Gastroesophageal sphincter (tissue), 3 donors: ENCODE results near the gene ANO10.

Experiments used
- CTCF ChIP-seq, 4 experiments: fragments of 200-600 bp in 2 of 4; fragments of 450-650 bp in 2 of 4; sonication (generic) in 1 of 4; IDR thresholded peaks; one replicate each; pipeline ENCODE4 v1.5.1; 2017 to 2019; ENCODE audit warnings: antibody characterized with exemption in 4 of 4, mild to moderate bottlenecking in 2 of 4, moderate library complexity in 2 of 4
- EP300 ChIP-seq: sonication (generic); formaldehyde crosslinking; IDR thresholded peaks from one replicate; pipeline ENCODE4 v1.6.1; 2017; ENCODE audit warnings: antibody characterized with exemption, mild to moderate bottlenecking
- POLR2A ChIP-seq, 2 donors: fragments of 450-650 bp; IDR thresholded peaks; one replicate each; pipeline ENCODE4 v1.6.1; 2017; ENCODE audit warnings: antibody characterized with exemption in 2 of 2, mild to moderate bottlenecking in 2 of 2, moderate library complexity in 1 of 2
- POLR2AphosphoS5 ChIP-seq: sonication (generic); formaldehyde crosslinking; IDR thresholded peaks from one replicate; pipeline ENCODE4 v1.6.1; 2017; ENCODE audit warnings: antibody characterized with exemption

GRCh38 chr3:43331381-43331780, 290.4 kb downstream of the ANO10 start:
- TF ChIP-seq CTCF (IDR thresholded peaks at IDR 0.05) (no peak), EP300 (no peak), POLR2AphosphoS5 (no peak), POLR2A (IDR thresholded peaks at IDR 0.05) (no peak)
